BJ (cell line): ENCODE data around the gene SPINT4. TPM values are rescaled to one million over a fixed set of nuclear protein-coding genes. Genes with fewer than 3 reads are reported as not detected.

Experiments
- CTCF ChIA-PET: fragments of 350-600 bp; formaldehyde crosslinking; extraction: SDS; loops from one replicate; lab custom pipeline; 2021; ENCODE audit warnings: antibody characterized with exemption, inconsistent platforms; lab: Yijun Ruan, JAX
- POLR2A ChIA-PET: fragments of 300-600 bp; sonication (Branson Sonifier 250); formaldehyde crosslinking; extraction: SDS; loops from one replicate; lab custom pipeline; 2021; ENCODE audit warnings: antibody characterized with exemption; lab: Charles Lee
- DNase-seq: peaks from one replicate; pipeline ENCODE4 v3.0.0-alpha.2; 2011; ENCODE audit warnings: low read depth
- H3K27me3 ChIP-seq: 2 replicates; pipeline ENCODE4 v1.6.0; 2011; ENCODE audit warnings: low read length; ENCODE audit not compliant: control insufficient read depth, insufficient read depth
- H3K36me3 ChIP-seq: 2 replicates; pipeline ENCODE4 v1.5.1; 2011; ENCODE audit warnings: low read length; ENCODE audit not compliant: control insufficient read depth, insufficient read depth
- H3K4me3 ChIP-seq: 2 replicates; pipeline ENCODE4 v1.5.1; 2011; ENCODE audit warnings: low read depth, mild to moderate bottlenecking, control low read depth, low read length
- CTCF ChIP-seq: IDR thresholded peaks from 2 replicates; pipeline ENCODE4 v1.5.1; 2011; ENCODE audit warnings: low read depth, mild to moderate bottlenecking, control low read depth, inconsistent platforms, low read length, moderate library complexity; ENCODE audit not compliant: insufficient read depth
- polyA plus RNA-seq: library from polyadenylated mRNA; depleted of rRNA; stranded (reverse); fragments of >200 nt; gene quantifications from 2 replicates; pipeline ENCODE4 v1.2.3, GENCODE V29; 2011

SPINT4 gene
- polyA plus RNA-seq, 1 experiment = not detected

DNA sequence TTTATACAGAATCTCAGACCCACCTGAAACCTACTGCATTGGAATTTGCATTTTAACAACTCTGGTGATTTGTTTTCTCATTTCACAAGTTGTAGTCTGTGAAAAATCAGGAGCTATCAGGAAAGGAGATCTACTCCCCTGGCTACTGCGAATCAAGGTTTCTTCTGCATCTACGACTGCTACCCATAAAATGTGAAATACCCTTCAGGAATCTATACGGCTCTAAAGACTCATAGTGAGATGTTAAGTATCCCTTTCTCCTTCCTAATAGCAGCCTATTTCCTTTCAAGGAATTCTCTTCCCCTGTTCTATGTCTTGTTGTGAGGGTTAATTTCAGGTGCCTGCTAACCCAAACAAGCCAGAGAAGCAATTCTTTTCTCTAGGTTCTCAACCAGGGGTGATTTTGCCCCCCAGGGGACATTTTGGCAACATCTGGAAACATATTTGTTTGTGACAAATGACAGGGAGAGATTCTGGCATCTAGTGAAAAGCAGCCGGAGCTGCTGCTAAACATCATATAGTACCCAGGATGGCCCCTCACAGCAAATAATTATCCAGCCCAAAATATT lies 43.2 kb downstream of the SPINT4 start:
- POLR2A ChIA-PET = no interaction called here
- CTCF ChIA-PET = interaction anchor here (1.5 kb wide), 1 partner anchor 329 kb away, joined by 3 read pairs; no protein-coding TSS in a partner anchor

DNA sequence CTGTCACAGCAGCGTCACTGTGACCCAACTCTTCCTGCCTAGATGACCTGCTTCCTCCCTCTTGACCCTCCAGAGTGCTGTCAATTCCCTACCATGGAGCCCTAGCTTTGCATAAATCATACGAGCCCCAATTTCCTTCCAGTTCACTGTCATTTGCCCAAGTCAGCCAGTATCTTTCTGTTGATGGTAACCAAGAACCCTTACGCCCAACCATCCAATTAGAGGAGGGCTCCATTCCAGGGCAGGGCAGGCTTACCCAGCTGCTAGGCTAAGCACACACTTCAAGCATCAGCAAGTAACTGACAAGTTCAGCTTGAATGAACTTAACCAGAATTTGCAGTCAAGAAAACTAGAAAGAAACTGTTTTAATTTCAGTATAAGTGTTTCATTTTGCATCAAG lies 43.8 kb downstream of the SPINT4 start:
- POLR2A ChIA-PET = no interaction called here

More for the DNA sequence above, 43.2 kb downstream of the SPINT4 start:
- H3K27me3 ChIP-seq = peaks cover 8% of the 10 kb centered on the region
- no peak for TF ChIP-seq CTCF
- no peaks in the 10 kb centered on the region for H3K36me3 ChIP-seq
- no peak for DNase-seq
- no peak overlapping the region for H3K4me3 ChIP-seq

GRCh38 chr20:45768479-45768878 lies 46.3 kb downstream of the SPINT4 start:
- no peak for DNase-seq
- ChIA-PET POLR2A (no interaction called here), CTCF (no interaction called here)
- no peak for TF ChIP-seq CTCF
- Histone ChIP-seq H3K36me3 (no peaks in the 10 kb centered on the region), H3K27me3 (peaks cover 11% of the 10 kb centered on the region), H3K4me3 (no peak overlapping the region)

More for the DNA sequence above, 43.8 kb downstream of the SPINT4 start:
- DNase-seq = no peak
- TF ChIP-seq CTCF = no peak
- CTCF ChIA-PET = interaction anchor here (1.5 kb wide), 1 partner anchor 329 kb away, joined by 3 read pairs; no protein-coding TSS in a partner anchor
- Histone ChIP-seq H3K36me3 (no peaks in the 10 kb centered on the region), H3K4me3 (no peak overlapping the region), H3K27me3 (peaks cover 8% of the 10 kb centered on the region)

DNA sequence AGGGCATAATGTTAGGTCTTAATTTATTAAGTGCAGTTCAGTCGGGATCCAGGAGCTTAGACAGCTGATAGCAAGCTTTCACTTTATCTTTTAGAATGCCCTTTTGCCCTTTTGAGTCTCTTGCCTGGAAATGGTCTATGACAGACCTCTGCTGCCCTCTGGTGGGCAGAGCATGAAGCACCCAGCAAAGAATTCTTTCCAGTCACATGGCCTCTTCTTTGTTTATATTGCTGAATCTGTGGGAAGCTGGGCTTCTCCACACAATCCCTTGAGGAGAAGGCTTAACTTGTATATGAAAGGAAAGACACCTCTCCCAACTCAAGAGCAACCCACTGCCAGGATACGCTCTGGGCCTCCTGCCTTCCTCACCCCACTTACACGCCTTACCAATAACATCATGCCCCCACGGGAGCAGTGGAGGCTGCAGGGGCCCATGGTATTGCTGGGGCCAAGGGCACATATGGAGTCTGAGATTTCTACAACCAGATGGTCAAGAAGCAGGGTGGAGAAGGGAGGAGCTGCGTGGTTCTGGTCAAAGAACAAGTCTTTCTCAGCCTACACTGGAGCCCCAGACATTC lies 49.1 kb downstream of the SPINT4 start:
- no peak for DNase-seq
- ChIA-PET CTCF (interaction anchor here (0.7 to 3.3 kb wide), 62 partner anchors 9 to 555 kb away, joined by 3 to 38 read pairs (median 5); partner anchors contain the start of genes EPPIN, SYS1, WFDC10A and WFDC6), POLR2A (no interaction called here)
- H3K27me3 ChIP-seq = peaks cover 18% of the 10 kb centered on the region
- H3K36me3 ChIP-seq = no peaks in the 10 kb centered on the region
- no peak overlapping the region for H3K4me3 ChIP-seq
- TF ChIP-seq CTCF = peak; percentile 90

GRCh38 chr20:45772693-45773092 lies 50.5 kb downstream of the SPINT4 start:
- no peak overlapping the region for H3K4me3 ChIP-seq

More at GRCh38 chr20:45772693-45773092, 50.5 kb downstream of the SPINT4 start:
- ChIA-PET CTCF (interaction anchor here (1.4 to 3.3 kb wide), 5 partner anchors 44 to 336 kb away, joined by 4 to 31 read pairs (median 20); partner anchors contain the start of genes EPPIN and WFDC6), POLR2A (no interaction called here)
- no peak for DNase-seq
- TF ChIP-seq CTCF = no peak
- no peaks in the 10 kb centered on the region for H3K36me3 ChIP-seq
- H3K27me3 ChIP-seq = peaks cover 17% of the 10 kb centered on the region
